HPDE6-E6E7 (cell line): ENCODE data around the gene DAB2.
"Not testable (repeated sequence)": the region's sequence is repeated elsewhere in the genome, so short reads cannot be mapped to it uniquely, and the experiment has no call there.

Source experiments
- DNase-seq: peaks from one replicate; pipeline ENCODE4 v3.0.0; 2011; ENCODE audit warnings: missing footprints; ENCODE audit errors: extremely low spot score

DAB2 gene

DNA sequence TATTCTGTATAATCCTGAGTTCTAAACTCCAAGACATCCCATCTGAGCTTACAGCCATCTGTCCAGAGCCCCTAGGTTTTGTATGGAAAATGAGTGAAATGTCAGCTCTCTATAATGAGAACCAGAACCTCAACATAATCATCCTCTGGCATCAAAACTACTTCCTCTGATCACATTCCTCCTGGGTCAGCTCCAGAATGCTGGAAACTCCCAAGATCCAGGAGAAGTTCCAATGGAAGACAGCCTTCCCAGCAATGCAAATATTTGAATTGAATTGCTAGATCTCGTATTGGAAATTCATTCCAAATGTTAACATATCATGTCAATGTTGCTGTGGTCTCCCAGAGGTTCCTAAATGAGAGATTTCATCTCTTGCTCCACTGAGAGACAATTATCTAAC lies 84.3 kb downstream of the DAB2 start:
- DNase-seq = no peak

DNA sequence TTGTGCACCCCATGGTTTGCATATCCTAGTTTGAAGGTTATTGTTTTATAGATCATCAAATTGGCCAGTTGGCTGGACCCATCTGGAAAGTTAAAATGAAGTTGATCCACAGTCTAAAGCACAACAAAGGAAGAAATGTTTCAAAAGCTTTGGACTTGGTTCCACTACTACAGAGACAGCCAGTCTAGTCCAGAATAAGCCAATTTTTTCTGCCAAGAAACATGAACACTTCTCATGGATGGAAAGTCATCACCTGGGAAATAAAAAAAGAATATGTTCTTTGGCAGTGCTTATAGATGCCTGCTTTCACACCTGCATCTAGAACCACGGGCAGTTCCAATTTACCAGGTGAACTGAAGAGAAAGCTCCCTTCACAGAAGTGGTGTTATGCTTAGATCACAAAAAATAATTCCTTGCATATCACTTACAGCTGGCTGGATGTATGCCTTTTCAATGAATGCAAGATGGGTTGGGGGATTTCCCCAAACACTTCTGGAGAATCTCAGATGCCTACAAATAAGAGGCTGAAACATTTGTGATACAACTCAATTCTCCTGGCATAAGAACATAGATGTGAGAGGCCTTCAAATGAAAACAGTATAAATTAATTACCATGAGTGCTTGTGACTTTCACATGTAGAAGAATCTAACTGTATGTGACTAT lies 87.4 kb downstream of the DAB2 start:
- no peak for DNase-seq

DNA sequence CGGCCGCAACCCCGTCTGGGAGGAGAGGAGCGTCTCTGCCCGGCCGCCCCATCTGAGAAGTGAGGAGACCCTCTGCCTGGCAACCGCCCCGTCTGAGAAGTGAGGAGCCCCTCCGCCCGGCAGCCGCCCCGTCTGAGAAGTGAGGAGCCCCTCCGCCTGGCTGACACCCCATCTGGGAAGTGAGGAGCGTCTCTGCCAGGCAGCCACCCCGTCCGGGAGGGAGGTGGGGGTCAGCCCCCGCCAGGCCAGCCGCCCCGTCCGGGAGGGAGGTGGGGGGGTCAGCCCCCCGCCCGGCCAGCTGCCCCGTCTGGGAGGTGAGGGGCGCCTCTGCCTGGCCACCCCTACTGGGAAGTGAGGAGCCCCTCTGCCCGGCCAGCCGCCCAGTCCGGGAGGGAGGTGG lies 90.5 kb downstream of the DAB2 start:
- DNase-seq = not testable (repeated sequence)

DNA sequence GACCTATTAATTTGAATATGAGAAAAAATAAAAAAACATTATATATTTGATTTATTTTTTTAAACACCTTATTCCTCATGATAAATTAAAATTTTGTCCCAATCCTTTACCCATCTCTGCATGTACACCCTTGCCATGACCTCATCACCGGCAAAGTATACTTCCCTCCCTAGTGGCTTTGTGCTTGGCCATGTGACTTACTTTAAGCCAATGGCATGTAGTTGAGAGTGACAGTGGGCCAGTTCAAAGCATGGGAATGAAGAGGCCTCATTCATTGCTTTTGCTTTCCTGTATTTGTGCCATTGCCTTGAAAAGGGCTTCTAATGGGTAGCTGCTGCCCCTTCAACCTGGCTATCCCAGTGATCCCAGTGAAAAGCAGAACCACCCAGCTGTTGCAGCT lies 91.7 kb downstream of the DAB2 start:
- DNase-seq = no peak

DNA sequence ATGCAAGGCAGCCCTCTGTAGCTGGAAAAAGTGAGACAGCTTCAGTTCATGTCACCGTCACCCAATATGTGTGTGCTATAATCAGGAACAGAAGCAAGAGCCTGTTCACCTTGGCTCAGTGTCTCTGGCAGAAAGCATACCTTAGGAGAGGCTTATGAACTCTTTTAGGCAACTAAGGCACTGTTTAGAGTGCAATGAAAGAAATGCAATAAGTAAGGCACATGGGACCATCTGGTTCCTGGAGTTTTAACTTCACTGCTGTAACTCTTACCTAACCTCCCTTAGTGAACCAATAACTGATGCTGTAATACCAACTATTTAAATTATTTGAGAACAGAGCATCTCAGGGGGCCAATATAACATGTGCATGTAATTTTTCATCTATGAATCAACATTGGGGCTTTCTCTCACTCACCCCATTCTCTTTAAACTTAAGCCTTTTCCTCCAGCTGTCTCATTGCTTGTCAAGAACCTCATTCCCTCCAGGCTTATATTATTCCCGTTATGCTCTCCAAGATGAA lies 92.9 kb downstream of the DAB2 start:
- DNase-seq = no peak

DNA sequence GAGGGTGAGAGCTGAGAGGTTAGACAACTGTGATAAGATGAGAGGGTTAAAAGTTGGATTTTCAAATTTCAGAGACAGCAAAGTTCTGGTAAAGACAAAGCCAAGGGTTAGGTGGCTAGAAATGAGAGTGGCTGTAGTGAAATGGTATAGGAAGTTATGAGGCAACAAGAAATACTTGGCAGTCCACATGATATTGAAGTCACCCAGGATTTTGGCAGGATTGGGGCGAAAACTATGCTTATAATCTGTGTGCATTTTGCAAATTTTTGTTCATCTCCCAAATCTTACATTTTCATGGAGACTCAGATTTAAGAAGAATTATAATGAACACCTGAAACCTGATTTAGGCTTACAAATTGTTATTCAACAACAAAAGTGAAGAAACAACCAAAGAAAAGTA lies 96.0 kb downstream of the DAB2 start:
- no peak for DNase-seq

DNA sequence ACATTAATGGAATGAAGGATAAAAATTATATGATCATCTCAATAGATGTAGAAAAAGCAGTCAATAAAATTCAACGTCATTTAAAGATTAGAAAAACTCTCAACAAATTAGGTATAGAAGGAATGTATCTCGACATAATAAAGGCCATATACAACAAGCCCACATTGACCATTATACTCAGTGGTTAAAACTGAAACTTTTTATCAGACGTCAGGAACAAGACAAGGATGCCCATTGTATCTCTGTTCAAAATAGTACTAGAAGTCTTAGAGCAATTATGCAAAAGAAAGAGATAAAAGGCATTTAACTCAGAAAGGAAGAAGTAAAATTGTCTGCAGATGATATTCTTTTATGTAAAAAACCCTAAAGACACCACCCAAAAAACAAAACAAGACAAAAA lies 101.2 kb downstream of the DAB2 start:
- DNase-seq = no peak
